Astrocyte of the spinal cord (primary cell): ENCODE results near the gene KCNK2.
A peak's percentile ranks its signal among the peaks of the same experiment; 100 is the strongest.

ENCODE experiments used
- DNase-seq: peaks from one replicate; pipeline ENCODE4 v3.0.0; 2011; ENCODE audit warnings: low read depth, low spot score
- H3K4me3 ChIP-seq: 2 replicates; pipeline ENCODE4 v1.5.1; 2011; ENCODE audit warnings: low read depth, mild to moderate bottlenecking, low read length, moderate library complexity
- in situ Hi-C: cut with HindIII; loops from 2 replicates; pipeline ENCODE4 v1.10.0; 2017; ENCODE audit warnings: low sequenced_read_pairs
- TF ChIP-seq, protein P1 (sequence below): IDR thresholded peaks from 2 replicates; pipeline ENCODE4 v1.5.1; 2012; ENCODE audit warnings: low read depth, mild to moderate bottlenecking, low read length, inconsistent platforms

Gene KCNK2

DNA sequence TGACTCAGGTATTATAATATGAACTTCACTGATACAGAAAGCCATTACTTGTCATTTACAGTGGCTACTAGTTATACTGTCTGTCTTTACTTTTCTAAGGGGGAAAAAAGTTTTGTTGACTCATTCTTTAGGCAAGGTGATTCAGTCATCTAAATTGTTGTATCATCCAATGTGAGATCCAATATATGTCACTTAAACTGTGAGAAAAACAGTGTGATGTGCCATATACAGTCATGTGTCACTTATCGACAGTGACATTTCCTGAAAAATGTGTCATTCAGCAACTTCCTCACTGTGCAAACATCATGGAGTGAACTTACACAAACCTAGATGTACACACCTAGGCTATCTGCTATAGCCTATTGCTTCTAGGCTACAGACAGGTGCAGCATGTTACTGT, 57.6 kb downstream of the KCNK2 start:
- TF ChIP-seq, protein P1, sequence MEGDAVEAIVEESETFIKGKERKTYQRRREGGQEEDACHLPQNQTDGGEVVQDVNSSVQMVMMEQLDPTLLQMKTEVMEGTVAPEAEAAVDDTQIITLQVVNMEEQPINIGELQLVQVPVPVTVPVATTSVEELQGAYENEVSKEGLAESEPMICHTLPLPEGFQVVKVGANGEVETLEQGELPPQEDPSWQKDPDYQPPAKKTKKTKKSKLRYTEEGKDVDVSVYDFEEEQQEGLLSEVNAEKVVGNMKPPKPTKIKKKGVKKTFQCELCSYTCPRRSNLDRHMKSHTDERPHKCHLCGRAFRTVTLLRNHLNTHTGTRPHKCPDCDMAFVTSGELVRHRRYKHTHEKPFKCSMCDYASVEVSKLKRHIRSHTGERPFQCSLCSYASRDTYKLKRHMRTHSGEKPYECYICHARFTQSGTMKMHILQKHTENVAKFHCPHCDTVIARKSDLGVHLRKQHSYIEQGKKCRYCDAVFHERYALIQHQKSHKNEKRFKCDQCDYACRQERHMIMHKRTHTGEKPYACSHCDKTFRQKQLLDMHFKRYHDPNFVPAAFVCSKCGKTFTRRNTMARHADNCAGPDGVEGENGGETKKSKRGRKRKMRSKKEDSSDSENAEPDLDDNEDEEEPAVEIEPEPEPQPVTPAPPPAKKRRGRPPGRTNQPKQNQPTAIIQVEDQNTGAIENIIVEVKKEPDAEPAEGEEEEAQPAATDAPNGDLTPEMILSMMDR = no peak
- in situ Hi-C loops = no loop called here
- no peak for DNase-seq
- no peak overlapping the region for H3K4me3 ChIP-seq

DNA sequence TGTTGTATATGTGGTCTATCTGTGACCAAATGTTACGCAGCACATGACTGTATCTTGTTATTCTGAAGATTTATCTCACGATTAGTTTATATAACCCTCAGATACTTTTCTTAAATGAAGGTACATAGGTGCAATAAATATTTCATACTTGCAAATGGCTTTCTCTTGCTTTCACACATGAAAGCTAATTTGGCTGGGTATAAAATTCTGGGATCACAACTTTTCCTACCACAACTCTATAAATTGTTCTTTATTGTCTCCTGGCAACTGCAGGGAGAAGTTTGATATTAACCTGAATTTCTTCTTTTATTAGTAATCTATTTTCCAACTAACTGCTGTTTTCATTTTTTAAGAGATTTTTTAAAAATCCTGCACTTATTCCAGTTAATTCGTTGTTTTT, 58.9 kb downstream of the KCNK2 start:
- TF ChIP-seq, protein P1 = no peak
- in situ Hi-C loops = no loop called here
- no peak overlapping the region for H3K4me3 ChIP-seq
- no peak for DNase-seq

GRCh38 chr1:215143497-215143896, 61.0 kb downstream of the KCNK2 start:
- in situ Hi-C loops = no loop called here
- H3K4me3 ChIP-seq = no peak overlapping the region
- TF ChIP-seq, protein P1 = no peak
- DNase-seq = no peak

DNA sequence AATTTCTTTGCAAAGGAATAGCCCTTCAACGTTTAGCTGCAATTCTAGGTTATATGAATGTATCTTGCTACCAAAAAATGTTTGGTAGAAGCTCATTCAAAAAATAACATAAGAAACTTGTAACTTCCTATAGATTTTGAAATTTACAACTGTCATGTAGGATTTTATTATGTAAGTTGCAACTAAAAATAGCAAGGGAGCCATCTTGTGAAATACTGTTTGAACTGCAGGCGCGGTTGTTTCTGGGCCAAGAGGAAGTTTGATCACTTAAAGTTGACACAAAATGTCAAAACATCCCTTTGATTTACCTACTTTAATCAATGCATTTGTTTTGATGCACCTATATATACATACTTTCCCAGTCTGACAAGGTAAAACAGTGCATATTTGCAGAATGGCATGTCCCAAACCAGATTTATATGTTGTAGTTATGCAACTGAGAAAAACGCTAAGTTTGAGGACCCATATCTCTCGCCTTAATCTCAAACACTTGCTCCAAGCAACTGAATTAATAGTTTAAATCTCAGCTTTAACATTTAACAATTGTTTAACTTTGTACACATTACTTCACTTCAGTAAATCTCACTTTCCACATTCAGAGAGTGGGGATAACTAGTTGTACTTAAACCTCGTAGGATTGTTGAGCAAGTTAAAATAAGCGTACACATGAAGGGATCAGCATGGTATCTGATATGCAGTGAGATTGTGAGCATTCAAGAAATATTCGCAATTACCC, 63.9 kb downstream of the KCNK2 start:
- TF ChIP-seq, protein P1 = peak; percentile 73
- H3K4me3 ChIP-seq = no peak overlapping the region
- peak; percentile 65 for DNase-seq
- in situ Hi-C loops = no loop called here

- H3K4me3 ChIP-seq = no peak overlapping the region
- DNase-seq = no peak
- in situ Hi-C loops = no loop called here
- TF ChIP-seq, protein P1 = no peak
These were observed 64.5 kb downstream of the KCNK2 start for GRCh38 chr1:215147024-215147423.

- TF ChIP-seq, protein P1 = no peak
- in situ Hi-C loops = no loop called here
- DNase-seq = no peak
- no peak overlapping the region for H3K4me3 ChIP-seq
These were observed 69.5 kb downstream of the KCNK2 start for GRCh38 chr1:215151841-215152549.
